Measurements from ENCODE around the gene RAD51.

- no peak for TF ChIP-seq POLR2AphosphoS5 (IDR thresholded peaks at IDR 0.05; ENCODE audit: borderline replicate concordance, low read depth, low read length)
- no peak for TF ChIP-seq EZH2 (IDR thresholded peaks at IDR 0.05)
These were observed 26.7 kb downstream of the RAD51 start for GRCh38 chr15:40721701-40722100.
